ENCODE data around the gene GRIP2. TPM values are rescaled to one million over a fixed set of nuclear protein-coding genes. Genes with fewer than 3 reads are reported as not detected.

GRIP2 gene
- total and polyA plus RNA-seq, 9 of the 15 experiments (the other 6 are each of a cell fraction or from before 2014, with no cell fraction given): 0.01 TPM; not detected in 7

- TF ChIP-seq TEAD2 (tag; IDR thresholded peaks at IDR 0.05) (no peak), ZKSCAN8 (CRISPR knock-in tag; IDR thresholded peaks at IDR 0.05) (no peak), SIRT6 (IDR thresholded peaks at IDR 0.05; ENCODE audit: low read depth, low read length) (no peak), JUN (IDR thresholded peaks at IDR 0.05; ENCODE audit: borderline replicate concordance, low read depth, low read length) (no peak), JUN (CRISPR knock-in tag; IDR thresholded peaks at IDR 0.05; ENCODE audit: borderline replicate concordance) (no peak), TAL1 (IDR thresholded peaks at IDR 0.05) (no peak), POLR2AphosphoS5 (IDR thresholded peaks at IDR 0.05; ENCODE audit: control insufficient read depth, insufficient read depth, low read depth, low read length) (0 out of 2 replicates have a peak, but pooled peaks have one; percentile 21), GTF2F1 (IDR thresholded peaks at IDR 0.05; ENCODE audit: low read depth, low read length) (no peak), ZNF57 (CRISPR knock-in tag; IDR thresholded peaks at IDR 0.05) (no peak), SRF (CRISPR knock-in tag; IDR thresholded peaks at IDR 0.05) (no peak), SMC3 (conservative IDR thresholded peaks at IDR 0.05; ENCODE audit: insufficient read depth, low read depth, low read length) (no peak), ZSCAN29 (IDR thresholded peaks at IDR 0.05) (no peak)
- TF ChIP-seq, protein P1, sequence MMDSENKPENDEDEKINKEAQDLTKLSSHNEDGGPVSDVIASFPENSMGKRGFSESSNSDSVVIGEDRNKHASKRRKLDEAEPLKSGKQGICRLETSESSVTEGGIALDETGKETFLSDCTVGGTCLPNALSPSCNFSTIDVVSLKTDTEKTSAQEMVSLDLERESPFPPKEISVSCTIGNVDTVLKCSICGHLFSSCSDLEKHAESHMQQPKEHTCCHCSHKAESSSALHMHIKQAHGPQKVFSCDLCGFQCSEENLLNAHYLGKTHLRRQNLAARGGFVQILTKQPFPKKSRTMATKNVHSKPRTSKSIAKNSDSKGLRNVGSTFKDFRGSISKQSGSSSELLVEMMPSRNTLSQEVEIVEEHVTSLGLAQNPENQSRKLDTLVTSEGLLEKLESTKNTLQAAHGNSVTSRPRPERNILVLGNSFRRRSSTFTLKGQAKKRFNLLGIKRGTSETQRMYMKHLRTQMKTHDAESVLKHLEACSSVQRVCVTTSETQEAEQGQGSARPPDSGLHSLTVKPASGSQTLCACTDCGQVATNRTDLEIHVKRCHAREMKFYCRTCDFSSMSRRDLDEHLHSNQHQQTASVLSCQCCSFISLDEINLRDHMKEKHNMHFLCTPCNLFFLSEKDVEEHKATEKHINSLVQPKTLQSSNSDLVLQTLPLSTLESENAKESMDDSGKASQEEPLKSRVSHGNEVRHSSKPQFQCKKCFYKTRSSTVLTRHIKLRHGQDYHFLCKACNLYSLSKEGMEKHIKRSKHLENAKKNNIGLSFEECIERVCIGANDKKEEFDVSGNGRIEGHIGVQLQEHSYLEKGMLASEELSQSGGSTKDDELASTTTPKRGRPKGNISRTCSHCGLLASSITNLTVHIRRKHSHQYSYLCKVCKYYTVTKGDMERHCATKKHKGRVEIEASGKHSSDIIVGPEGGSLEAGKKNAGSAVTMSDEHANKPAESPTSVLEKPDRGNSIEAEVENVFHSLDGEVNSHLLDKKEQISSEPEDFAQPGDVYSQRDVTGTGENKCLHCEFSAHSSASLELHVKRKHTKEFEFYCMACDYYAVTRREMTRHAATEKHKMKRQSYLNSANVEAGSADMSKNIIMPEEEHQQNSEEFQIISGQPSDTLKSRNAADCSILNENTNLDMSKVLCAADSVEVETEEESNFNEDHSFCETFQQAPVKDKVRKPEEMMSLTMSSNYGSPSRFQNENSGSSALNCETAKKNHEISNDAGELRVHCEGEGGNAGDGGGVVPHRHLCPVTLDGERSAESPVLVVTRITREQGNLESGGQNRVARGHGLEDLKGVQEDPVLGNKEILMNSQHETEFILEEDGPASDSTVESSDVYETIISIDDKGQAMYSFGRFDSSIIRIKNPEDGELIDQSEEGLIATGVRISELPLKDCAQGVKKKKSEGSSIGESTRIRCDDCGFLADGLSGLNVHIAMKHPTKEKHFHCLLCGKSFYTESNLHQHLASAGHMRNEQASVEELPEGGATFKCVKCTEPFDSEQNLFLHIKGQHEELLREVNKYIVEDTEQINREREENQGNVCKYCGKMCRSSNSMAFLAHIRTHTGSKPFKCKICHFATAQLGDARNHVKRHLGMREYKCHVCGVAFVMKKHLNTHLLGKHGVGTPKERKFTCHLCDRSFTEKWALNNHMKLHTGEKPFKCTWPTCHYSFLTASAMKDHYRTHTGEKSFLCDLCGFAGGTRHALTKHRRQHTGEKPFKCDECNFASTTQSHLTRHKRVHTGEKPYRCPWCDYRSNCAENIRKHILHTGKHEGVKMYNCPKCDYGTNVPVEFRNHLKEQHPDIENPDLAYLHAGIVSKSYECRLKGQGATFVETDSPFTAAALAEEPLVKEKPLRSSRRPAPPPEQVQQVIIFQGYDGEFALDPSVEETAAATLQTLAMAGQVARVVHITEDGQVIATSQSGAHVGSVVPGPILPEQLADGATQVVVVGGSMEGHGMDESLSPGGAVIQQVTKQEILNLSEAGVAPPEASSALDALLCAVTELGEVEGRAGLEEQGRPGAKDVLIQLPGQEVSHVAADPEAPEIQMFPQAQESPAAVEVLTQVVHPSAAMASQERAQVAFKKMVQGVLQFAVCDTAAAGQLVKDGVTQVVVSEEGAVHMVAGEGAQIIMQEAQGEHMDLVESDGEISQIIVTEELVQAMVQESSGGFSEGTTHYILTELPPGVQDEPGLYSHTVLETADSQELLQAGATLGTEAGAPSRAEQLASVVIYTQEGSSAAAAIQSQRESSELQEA (IDR thresholded peaks at IDR 0.05; ENCODE audit: low read depth): no peak
- TF ChIP-seq, protein P2, sequence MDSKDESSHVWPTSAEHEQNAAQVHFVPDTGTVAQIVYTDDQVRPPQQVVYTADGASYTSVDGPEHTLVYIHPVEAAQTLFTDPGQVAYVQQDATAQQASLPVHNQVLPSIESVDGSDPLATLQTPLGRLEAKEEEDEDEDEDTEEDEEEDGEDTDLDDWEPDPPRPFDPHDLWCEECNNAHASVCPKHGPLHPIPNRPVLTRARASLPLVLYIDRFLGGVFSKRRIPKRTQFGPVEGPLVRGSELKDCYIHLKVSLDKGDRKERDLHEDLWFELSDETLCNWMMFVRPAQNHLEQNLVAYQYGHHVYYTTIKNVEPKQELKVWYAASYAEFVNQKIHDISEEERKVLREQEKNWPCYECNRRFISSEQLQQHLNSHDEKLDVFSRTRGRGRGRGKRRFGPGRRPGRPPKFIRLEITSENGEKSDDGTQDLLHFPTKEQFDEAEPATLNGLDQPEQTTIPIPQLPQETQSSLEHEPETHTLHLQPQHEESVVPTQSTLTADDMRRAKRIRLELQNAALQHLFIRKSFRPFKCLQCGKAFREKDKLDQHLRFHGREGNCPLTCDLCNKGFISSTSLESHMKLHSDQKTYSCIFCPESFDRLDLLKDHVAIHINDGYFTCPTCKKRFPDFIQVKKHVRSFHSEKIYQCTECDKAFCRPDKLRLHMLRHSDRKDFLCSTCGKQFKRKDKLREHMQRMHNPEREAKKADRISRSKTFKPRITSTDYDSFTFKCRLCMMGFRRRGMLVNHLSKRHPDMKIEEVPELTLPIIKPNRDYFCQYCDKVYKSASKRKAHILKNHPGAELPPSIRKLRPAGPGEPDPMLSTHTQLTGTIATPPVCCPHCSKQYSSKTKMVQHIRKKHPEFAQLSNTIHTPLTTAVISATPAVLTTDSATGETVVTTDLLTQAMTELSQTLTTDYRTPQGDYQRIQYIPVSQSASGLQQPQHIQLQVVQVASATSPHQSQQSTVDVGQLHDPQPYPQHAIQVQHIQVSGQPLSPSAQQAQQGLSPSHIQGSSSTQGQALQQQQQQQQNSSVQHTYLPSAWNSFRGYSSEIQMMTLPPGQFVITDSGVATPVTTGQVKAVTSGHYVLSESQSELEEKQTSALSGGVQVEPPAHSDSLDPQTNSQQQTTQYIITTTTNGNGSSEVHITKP (IDR thresholded peaks at IDR 0.05; ENCODE audit: partially characterized antibody): no peak
Observed at GRCh38 chr3:14489641-14490040, 50.5 kb downstream of the GRIP2 start (continued).

Data from K562 (cell line).